ENCODE data around the gene PREX1. TPM values are rescaled to one million over a fixed set of nuclear protein-coding genes. Genes with fewer than 3 reads are reported as not detected.

The PREX1 gene
- total and polyA plus RNA-seq, 2 donors (not counting 3 experiments of a cell fraction or from before 2014, with no cell fraction given): 51.3 to 72.9 TPM

GRCh38 chr20:48807586-48808381 lies 20.0 kb downstream of the PREX1 start:
- POLR2A ChIA-PET: no interaction called here
- H3K9ac ChIP-seq (replicated peaks; ENCODE audit: extremely low read depth, insufficient read depth, low read length): no peak overlapping the region
- no peaks in the 10 kb centered on the region for H3K9me1 ChIP-seq (replicated peaks; ENCODE audit: control insufficient read depth, extremely low read depth, insufficient read depth, low read length)
- BruUV-seq (replicated peaks): no TSS peak
- H3K4me1 ChIP-seq (ENCODE audit: control insufficient read depth, extremely low read depth, insufficient read depth, low read length): peaks cover 3% of the 10 kb centered on the region
- peaks cover 97% of the 10 kb centered on the region for H3K79me2 ChIP-seq (ENCODE audit: control insufficient read depth, insufficient read depth, low read length)
- TF ChIP-seq MAX (IDR thresholded peaks at IDR 0.05; ENCODE audit: insufficient read depth, insufficient read length): no peak
- no peak for TF ChIP-seq JUN (IDR thresholded peaks at IDR 0.05; ENCODE audit: borderline replicate concordance, insufficient read depth, insufficient read length, low read depth)
- TF ChIP-seq POLR2A (IDR thresholded peaks at IDR 0.05; ENCODE audit: low read depth, low read length): no peak
- no peak for TF ChIP-seq MYC (IDR thresholded peaks at IDR 0.05; ENCODE audit: low read depth, low read length)
- TF ChIP-seq POLR2AphosphoS5 (IDR thresholded peaks at IDR 0.05; ENCODE audit: insufficient read depth, low read depth, low read length): no peak
- no peak for TF ChIP-seq EZH2 (IDR thresholded peaks at IDR 0.05; ENCODE audit: borderline replicate concordance, low read depth, low read length, severe bottlenecking)
- no peak for TF ChIP-seq FOS (IDR thresholded peaks at IDR 0.05; ENCODE audit: borderline replicate concordance, insufficient read depth, low read length)
- no peak for TF ChIP-seq GATA2 (IDR thresholded peaks at IDR 0.05; ENCODE audit: insufficient read depth, insufficient read length, low read depth, low read length)
- TF ChIP-seq CTCF (IDR thresholded peaks at IDR 0.05; ENCODE audit: extremely low read depth in 1 of 2, insufficient read depth in 1 of 2, low read depth in 1 of 2, low read length in 2 of 2): no peak
- no peaks in the 10 kb centered on the region for H3K27me3 ChIP-seq (ENCODE audit: control insufficient read depth in 2 of 2, insufficient read depth in 2 of 2, low read length in 2 of 2)
- no peak overlapping the region for H3K27ac ChIP-seq (ENCODE audit: insufficient read depth, low read depth, low read length)
- intact Hi-C loops (cut with micrococcal nuclease) (no loop called here), dilution Hi-C loops (cut with MboI; ENCODE audit: extremely low pct_ligation_motif_present, low sequenced_read_pairs) (no loop called here)
- CTCF ChIA-PET: no interaction called here
- FAIRE-seq (no peak), DNase-seq (ENCODE audit: low read depth, low spot score) (no peak)
- H3K36me3 ChIP-seq (ENCODE audit: control insufficient read depth in 2 of 2, extremely low read depth in 1 of 2, insufficient read depth in 2 of 2, low read length in 2 of 2): no peaks in the 10 kb centered on the region
- H3K4me2 ChIP-seq (ENCODE audit: insufficient read depth, low read length): no peak overlapping the region
- H3K9me3 ChIP-seq (replicated peaks; ENCODE audit: control insufficient read depth, insufficient read depth, low read length): no peaks in the 10 kb centered on the region
- H4K20me1 ChIP-seq (replicated peaks; ENCODE audit: control insufficient read depth, extremely low read depth, insufficient read depth, low read length): peaks cover 2% of the 10 kb centered on the region
- no peak overlapping the region for H3K4me3 ChIP-seq (replicated peaks in 1 of 3; ENCODE audit: insufficient read depth in 1 of 3, low read depth in 1 of 3, low read length in 3 of 3)
- no peak overlapping the region for H2AFZ ChIP-seq (ENCODE audit: low read depth, low read length)
